Spleen (tissue), 7 donors: Measurements from ENCODE around the gene SIK3.

Experiments used
- POLR2A ChIP-seq, 3 donors: fragments of 450-650 bp; IDR thresholded peaks; one replicate each; pipeline ENCODE4 v1.5.1; 2017; ENCODE audit warnings: antibody characterized with exemption in 3 of 3, mild to moderate bottlenecking in 1 of 3
- POLR2AphosphoS5 ChIP-seq, 3 donors: sonication (generic); formaldehyde crosslinking; IDR thresholded peaks; one replicate each; pipeline ENCODE4 v1.5.1; 2017; ENCODE audit warnings: antibody characterized with exemption in 3 of 3
- TF ChIP-seq, protein P1 (sequence below), 11 experiments: fragments of 200-600 bp in 7 of 11; fragments of 450-650 bp in 4 of 11; sonication (generic) in 4 of 11; IDR thresholded peaks in 8 of 11; conservative IDR thresholded peaks in 3 of 11; 1 replicate in 7 of 11; 2 replicates in 4 of 11; pipeline versions ENCODE4 v1.4.0 to v1.8.0; 2016 to 2021; ENCODE audit warnings: antibody characterized with exemption in 11 of 11, inconsistent platforms in 4 of 11, mild to moderate bottlenecking in 1 of 11
- donor health status: DM: no; HTN: no; CAD: no; lungs with moderate emphysema.
- donor health status: DM: no; HTN: no; CAD: no.
- donor health status: DM: no; HTN: no; CAD: no.

DNA sequence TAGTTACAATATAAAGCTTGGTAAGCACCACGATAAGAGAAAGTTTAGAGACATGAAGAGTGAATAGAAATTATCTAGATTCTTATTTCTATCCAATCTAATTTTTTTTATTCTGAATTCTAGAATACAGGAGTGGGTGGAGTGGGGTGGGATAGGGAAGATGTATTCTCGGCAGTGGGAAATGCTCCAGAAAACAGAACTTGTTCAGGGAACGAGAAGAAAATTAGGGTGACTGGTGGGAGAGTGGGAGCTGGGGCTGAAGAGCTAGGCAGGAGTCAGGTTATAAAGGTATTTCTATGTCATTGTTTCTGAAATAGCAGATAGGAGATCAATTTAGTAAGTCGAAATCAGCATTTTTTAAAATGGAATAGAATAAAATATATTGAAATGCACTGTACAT is 207.6 kb downstream of the SIK3 start:
- TF ChIP-seq POLR2AphosphoS5 (IDR thresholded peaks at IDR 0.05) (no peak), POLR2A (IDR thresholded peaks at IDR 0.05) (no peak)
- TF ChIP-seq, protein P1, sequence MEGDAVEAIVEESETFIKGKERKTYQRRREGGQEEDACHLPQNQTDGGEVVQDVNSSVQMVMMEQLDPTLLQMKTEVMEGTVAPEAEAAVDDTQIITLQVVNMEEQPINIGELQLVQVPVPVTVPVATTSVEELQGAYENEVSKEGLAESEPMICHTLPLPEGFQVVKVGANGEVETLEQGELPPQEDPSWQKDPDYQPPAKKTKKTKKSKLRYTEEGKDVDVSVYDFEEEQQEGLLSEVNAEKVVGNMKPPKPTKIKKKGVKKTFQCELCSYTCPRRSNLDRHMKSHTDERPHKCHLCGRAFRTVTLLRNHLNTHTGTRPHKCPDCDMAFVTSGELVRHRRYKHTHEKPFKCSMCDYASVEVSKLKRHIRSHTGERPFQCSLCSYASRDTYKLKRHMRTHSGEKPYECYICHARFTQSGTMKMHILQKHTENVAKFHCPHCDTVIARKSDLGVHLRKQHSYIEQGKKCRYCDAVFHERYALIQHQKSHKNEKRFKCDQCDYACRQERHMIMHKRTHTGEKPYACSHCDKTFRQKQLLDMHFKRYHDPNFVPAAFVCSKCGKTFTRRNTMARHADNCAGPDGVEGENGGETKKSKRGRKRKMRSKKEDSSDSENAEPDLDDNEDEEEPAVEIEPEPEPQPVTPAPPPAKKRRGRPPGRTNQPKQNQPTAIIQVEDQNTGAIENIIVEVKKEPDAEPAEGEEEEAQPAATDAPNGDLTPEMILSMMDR (IDR thresholded peaks at IDR 0.05 in 8 of 11, conservative IDR thresholded peaks at IDR 0.05 in 3 of 11): no peak
